NCI-H446 (cell line): ENCODE data around the gene GJA9.

ENCODE experiments used
- DNase-seq, 2 experiments: peaks; one replicate each; lab custom pipeline; 2025; lab: John Stamatoyannopoulos, UW

Gene GJA9

DNA sequence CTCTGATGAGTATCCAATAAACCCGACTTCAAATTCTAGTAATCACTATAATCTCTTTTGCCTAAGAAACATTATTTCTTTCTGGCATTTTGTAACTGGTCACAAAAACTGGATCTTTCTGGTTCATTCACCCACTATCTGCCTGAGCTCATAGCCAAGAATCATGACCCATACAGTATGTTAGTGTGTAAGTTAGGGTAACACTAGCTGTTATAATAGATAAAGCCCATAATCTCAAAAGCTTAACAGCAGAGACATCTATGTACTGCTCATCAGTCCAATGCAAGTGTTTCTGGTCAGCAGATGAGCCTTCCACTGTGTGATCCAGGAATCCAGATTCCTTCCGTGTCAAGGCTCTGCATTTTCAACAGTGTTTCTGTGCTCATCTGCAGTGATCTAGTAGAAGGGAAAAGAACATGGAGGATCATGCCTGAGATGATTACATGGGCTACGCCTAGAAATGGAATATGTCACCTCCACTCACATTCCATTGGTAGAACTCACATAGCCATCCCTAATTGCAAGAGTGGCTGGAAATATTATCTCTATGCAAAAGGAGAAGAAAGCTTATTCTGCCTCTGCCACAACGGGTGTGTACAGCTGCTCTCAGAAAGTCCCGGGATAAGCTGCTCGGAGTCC lies 49.5 kb downstream of the GJA9 start:
- DNase-seq: no peak

DNA sequence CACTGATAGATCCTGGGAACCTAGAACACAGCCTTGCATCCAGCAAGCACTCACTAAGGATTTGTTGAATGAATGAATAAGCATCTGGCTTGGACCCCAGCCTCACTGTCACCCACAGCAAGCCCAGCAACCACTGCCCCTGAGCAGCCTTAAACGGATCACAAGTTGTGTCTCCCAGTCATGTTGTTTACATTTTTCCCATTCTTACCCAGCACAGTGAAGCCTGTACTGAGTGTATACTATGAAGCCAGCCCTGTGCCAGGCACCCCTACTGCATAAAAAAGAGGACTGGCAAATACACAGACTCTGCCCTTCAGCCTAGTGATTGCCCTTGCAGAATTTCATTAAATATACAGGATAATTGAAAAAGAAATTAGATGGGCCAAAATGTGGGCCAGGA lies 52.0 kb downstream of the GJA9 start:
- no peak for DNase-seq

DNA sequence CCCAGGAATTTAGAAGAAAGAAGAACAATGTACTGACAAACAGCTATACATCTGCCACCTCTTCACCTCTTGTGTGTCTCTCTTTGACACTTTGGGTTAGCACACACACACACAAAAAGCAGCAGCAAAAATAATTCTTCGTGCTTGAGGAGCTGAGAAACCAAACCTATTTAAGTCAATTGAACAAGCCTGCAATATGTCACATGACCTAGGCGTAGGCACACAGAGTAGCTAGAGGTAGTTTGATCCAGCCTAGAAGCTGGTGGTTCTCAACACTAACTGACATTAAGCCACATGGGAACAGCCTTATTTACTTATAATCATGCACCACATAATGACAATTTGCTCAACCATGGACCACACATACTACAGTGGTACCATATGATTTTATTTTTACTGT lies 54.1 kb downstream of the GJA9 start:
- no peak for DNase-seq

- no peak for DNase-seq
These were observed 54.5 kb downstream of the GJA9 start for GRCh38 chr1:38826886-38827285.

- no peak for DNase-seq
These were observed 55.1 kb downstream of the GJA9 start for GRCh38 chr1:38826262-38826661.
